Metanephros (tissue), 1 donor: ENCODE measurements around the gene FUT9. TPM values are rescaled to one million over a fixed set of nuclear protein-coding genes. Genes with fewer than 3 reads are reported as not detected.

ENCODE experiments used
- total RNA-seq: library from RNA; depleted of rRNA; stranded (reverse); fragments of >200 nt; gene quantifications from one replicate; pipeline ENCODE4 v1.2.3, GENCODE V29; 2014

FUT9 gene
- 4.0 TPM for total RNA-seq

GRCh38 chr6:96015518-96016333 lies at the start of gene FUT9:
TSS of gene FUT9 (plus strand) at chr6:96015974. CDS start at chr6:96203156, 187,182 bp downstream.

